Transverse colon (tissue), 4 donors: ENCODE results near the gene MTFR2. TPM values are rescaled to one million over a fixed set of nuclear protein-coding genes. Genes with fewer than 3 reads are reported as not detected.

Experiments
- DNase-seq: peaks from one replicate; pipeline ENCODE4 v3.0.0-alpha.2; 2019
- H3K27ac ChIP-seq, 4 donors: fragments of 200-600 bp; sonication (generic); 2 replicates each; pipeline ENCODE4 v1.5.1; 2016 to 2018; ENCODE audit warnings: inconsistent platforms in 4 of 4
- H3K27me3 ChIP-seq: fragments of 200-600 bp; sonication (generic); 2 replicates; pipeline ENCODE4 v1.5.1; 2017; ENCODE audit warnings: inconsistent platforms
- H3K36me3 ChIP-seq, 4 donors: fragments of 200-600 bp; sonication (generic); 2 replicates each; pipeline ENCODE4 v1.5.1; 2017 to 2019; ENCODE audit warnings: inconsistent platforms in 4 of 4
- H3K4me1 ChIP-seq, 4 donors: fragments of 200-600 bp; sonication (generic); 2 replicates each; pipeline ENCODE4 v1.5.1; 2017 to 2020; ENCODE audit warnings: inconsistent platforms in 4 of 4
- H3K4me3 ChIP-seq, 4 donors: fragments of 200-600 bp; sonication (generic); 1 replicate in 1 of 4; 2 replicates in 3 of 4; pipeline versions ENCODE4 v1.5.1 to v1.6.1; 2017 to 2019; ENCODE audit warnings: inconsistent platforms in 4 of 4
- H3K9me3 ChIP-seq, 2 donors: fragments of 200-600 bp; sonication (generic); 2 replicates each; pipeline ENCODE4 v1.5.1; 2017 to 2019; ENCODE audit warnings: inconsistent platforms in 2 of 2
- EP300 ChIP-seq: sonication (generic); formaldehyde crosslinking; IDR thresholded peaks from one replicate; pipeline ENCODE4 v1.6.1; 2017; ENCODE audit warnings: antibody characterized with exemption, low read depth
- POLR2A ChIP-seq: fragments of 450-650 bp; IDR thresholded peaks from one replicate; pipeline ENCODE4 v1.6.1; 2016; ENCODE audit warnings: antibody characterized with exemption, mild to moderate bottlenecking, moderate library complexity
- POLR2AphosphoS5 ChIP-seq, 3 donors: sonication (generic); formaldehyde crosslinking; IDR thresholded peaks; one replicate each; pipeline ENCODE4 v1.6.1; 2016; ENCODE audit warnings: antibody characterized with exemption in 3 of 3
- WGBS, 2 donors: methylation state at CpG; one replicate each; pipeline ENCODE4 v1.1.5; 2018; ENCODE audit warnings: low coverage in 1 of 2; 5-methylcytosine and 5-hydroxymethylcytosine counted together
- in situ Hi-C, 4 donors: fragments of 200-750 bp; cut with MboI; loops; one replicate each; pipeline versions ENCODE4 v1.15.0 to v1.15.1; 2017; ENCODE audit warnings: low sequenced_read_pairs in 3 of 4, low pct_ligation_motif_present in 1 of 4, low pct_unique_long_range_greater_than_20kb in 1 of 4
- intact Hi-C: fragments of 100-400 bp; cut with DNase I; formaldehyde crosslinking; loops from one replicate; pipeline ENCODE4 v1.15.1; 2023; ENCODE audit warnings: low total_unique reads
- total RNA-seq, 4 donors: library from RNA; depleted of rRNA; stranded (reverse); fragments of >200 nt; gene quantifications; one replicate each; pipeline ENCODE4 v1.1.0, GENCODE V29; 2016
- TF ChIP-seq, protein P1 (sequence below), 5 experiments: fragments of 200-600 bp in 3 of 5; fragments of 450-650 bp in 2 of 5; sonication (generic) in 3 of 5; IDR thresholded peaks; 1 replicate in 2 of 5; 2 replicates in 3 of 5; pipeline ENCODE4 v1.5.1; 2016 to 2017; ENCODE audit warnings: antibody characterized with exemption in 5 of 5, inconsistent platforms in 3 of 5, mild to moderate bottlenecking in 2 of 5, moderate library complexity in 1 of 5

MTFR2 gene
- total RNA-seq, 4 donors from 2014 or later, result 0.68 to 5.8 (median 1.4) TPM; not detected in 1

DNA sequence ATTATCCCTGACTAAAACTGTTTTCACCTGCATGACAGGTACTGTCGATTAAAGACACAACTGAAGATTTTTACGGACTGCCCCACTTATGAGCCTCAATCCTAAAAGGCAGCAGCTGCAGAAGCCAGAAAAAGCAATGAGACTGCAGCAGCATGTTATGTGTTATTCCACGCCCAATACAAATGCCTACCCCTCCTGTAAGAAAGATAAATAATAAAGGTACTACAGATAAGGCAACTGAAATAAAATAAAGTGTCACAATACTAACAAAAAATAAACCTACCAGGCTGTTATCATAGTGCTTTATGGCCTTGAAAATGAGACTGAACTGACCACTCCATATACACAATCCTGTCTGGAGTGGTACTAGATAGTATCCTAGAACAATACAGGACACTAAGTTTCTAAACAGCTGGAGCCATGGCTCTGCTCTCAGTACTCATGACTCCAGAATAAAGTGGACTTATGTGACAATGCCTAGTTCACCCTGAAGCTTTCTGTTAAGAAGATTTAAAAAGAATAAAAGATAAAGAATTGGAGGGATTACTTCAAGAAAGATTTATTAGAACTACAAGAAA, 30.0 kb upstream of the MTFR2 start:
- no peak for DNase-seq
- Histone ChIP-seq H3K4me1 (peaks cover 25 to 60% (median 49%) of the 10 kb centered on the region in 4 donors), H3K36me3 (peaks cover 0 to 21% (median 6%) of the 10 kb centered on the region in 4 donors), H3K4me3 (no peak overlapping the region), H3K9me3 (no peaks in the 10 kb centered on the region), H3K27me3 (no peaks in the 10 kb centered on the region), H3K27ac (peak overlapping the region in 1 of 4 donors; percentile 7)
- intact Hi-C loops, result no loop called here
- 56 to 64% methylated on average over 3 of the region's 3 CpGs for WGBS, 2 donors
- in situ Hi-C loops, result loop anchor here in 1 of 4 donors (25.0 kb wide), 1 partner anchor 507 kb away; the partner anchor contains the start of gene MAP3K5
- no peak for TF ChIP-seq EP300
- no peak for TF ChIP-seq POLR2AphosphoS5 (IDR thresholded peaks at IDR 0.05)
- no peak for TF ChIP-seq POLR2A
- TF ChIP-seq, protein P1, sequence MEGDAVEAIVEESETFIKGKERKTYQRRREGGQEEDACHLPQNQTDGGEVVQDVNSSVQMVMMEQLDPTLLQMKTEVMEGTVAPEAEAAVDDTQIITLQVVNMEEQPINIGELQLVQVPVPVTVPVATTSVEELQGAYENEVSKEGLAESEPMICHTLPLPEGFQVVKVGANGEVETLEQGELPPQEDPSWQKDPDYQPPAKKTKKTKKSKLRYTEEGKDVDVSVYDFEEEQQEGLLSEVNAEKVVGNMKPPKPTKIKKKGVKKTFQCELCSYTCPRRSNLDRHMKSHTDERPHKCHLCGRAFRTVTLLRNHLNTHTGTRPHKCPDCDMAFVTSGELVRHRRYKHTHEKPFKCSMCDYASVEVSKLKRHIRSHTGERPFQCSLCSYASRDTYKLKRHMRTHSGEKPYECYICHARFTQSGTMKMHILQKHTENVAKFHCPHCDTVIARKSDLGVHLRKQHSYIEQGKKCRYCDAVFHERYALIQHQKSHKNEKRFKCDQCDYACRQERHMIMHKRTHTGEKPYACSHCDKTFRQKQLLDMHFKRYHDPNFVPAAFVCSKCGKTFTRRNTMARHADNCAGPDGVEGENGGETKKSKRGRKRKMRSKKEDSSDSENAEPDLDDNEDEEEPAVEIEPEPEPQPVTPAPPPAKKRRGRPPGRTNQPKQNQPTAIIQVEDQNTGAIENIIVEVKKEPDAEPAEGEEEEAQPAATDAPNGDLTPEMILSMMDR (IDR thresholded peaks at IDR 0.05), result no peak

DNA sequence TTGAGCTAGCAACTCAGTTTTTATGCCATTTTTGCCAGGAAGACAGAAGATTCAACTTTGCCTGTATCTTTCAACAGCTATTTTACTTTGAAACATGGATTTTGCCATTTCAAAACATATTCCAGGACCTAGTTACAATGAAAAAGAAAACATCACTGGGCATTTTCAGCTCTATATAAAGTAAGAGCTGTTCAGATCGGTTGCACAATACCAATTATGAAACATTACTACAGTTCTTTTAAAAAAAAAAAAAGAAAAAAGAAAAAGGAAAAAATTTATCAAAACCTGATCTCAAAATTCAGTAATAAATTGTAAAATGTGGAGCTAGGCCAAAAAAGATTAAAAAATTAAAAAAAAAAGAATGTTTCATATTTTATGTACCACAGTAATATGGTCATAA, 24.0 kb upstream of the MTFR2 start:
- no peaks in the 10 kb centered on the region for H3K27me3 ChIP-seq
- H3K36me3 ChIP-seq, result peaks cover 0 to 74% (median 35%) of the 10 kb centered on the region in 4 donors
- intact Hi-C loops (no loop called here), in situ Hi-C loops (no loop called here)
- DNase-seq, result no peak
- H3K4me1 ChIP-seq, result no peaks in the 10 kb centered on the region
- no peak overlapping the region for H3K27ac ChIP-seq
- TF ChIP-seq EP300, result no peak
- TF ChIP-seq, protein P1 (IDR thresholded peaks at IDR 0.05), result no peak
- no peaks in the 10 kb centered on the region for H3K9me3 ChIP-seq
- 69 to 90% methylated on average over 1 of the region's 1 CpG for WGBS, 2 donors
- no peak overlapping the region for H3K4me3 ChIP-seq

DNA sequence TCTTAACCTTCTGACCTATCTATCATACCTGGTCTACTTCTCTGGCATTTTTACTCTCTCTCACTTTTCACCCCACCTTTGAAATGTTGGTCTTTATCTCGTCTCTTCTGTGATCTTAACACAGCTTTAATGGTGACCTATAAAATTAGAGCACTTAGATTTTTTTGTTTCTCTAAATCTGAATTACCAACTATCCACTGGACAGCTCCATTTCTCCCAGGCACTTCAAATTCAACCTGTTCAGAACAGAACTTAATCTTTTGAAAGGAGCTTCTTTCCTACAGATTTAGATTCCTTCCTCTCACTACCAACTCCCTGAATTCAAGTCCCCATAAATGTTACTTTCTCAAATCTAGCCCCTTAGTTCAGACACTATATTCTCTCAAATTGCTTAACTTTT, 15.0 kb upstream of the MTFR2 start:
- intact Hi-C loops (no loop called here), in situ Hi-C loops (no loop called here)
- Histone ChIP-seq H3K27ac (no peak overlapping the region), H3K9me3 (no peaks in the 10 kb centered on the region), H3K36me3 (peaks cover 0 to 80% (median 39%) of the 10 kb centered on the region in 4 donors), H3K4me1 (no peaks in the 10 kb centered on the region), H3K4me3 (no peak overlapping the region), H3K27me3 (no peaks in the 10 kb centered on the region)
- 89 to 100% methylated on average over 1 of the region's 1 CpG for WGBS, 2 donors
- no peak for DNase-seq
- TF ChIP-seq POLR2A, result no peak
- no peak for TF ChIP-seq EP300
- no peak for TF ChIP-seq POLR2AphosphoS5 (IDR thresholded peaks at IDR 0.05)
- TF ChIP-seq, protein P1 (IDR thresholded peaks at IDR 0.05), result no peak

DNA sequence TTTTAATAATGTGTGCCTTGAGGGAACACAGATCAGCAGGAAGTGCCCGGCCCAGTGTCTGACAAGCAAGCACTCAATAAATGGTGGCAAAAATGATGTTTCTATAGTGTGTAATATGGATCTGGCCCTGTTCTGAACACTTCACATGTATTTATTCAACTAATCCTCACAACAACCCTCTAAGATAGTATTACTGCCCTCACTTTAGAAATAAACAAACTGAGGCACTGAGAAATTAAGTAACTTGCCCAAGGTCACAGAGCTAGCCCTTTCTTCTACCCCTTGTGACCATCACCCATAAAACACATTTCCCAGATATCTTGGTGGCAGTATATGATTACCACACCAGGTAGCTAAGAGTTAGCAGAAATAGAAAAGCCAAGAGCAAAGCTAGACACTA, 12.8 kb upstream of the MTFR2 start:
- TF ChIP-seq, protein P1 (IDR thresholded peaks at IDR 0.05), result no peak
- TF ChIP-seq POLR2A (no peak), EP300 (no peak), POLR2AphosphoS5 (IDR thresholded peaks at IDR 0.05) (no peak)
- H3K4me1 ChIP-seq, result no peaks in the 10 kb centered on the region
- H3K36me3 ChIP-seq, result peaks cover 0 to 77% (median 36%) of the 10 kb centered on the region in 4 donors
- in situ Hi-C loops, result no loop called here
- no peak for DNase-seq
- no peaks in the 10 kb centered on the region for H3K27me3 ChIP-seq
- 93 to 100% methylated on average over 1 of the region's 1 CpG for WGBS, 2 donors
- intact Hi-C loops, result no loop called here
- no peak overlapping the region for H3K27ac ChIP-seq
- H3K9me3 ChIP-seq, result no peaks in the 10 kb centered on the region
- no peak overlapping the region for H3K4me3 ChIP-seq
